NAMALWA (cell line): ENCODE data around the gene LMF1.
"Not testable (repeated sequence)": the region's sequence is repeated elsewhere in the genome, so short reads cannot be mapped to it uniquely, and the experiment has no call there.

ENCODE experiments used
- DNase-seq: peaks from one replicate; pipeline ENCODE4 v3.0.0-alpha.2; 2015; ENCODE audit warnings: low spot score

LMF1 gene

DNA sequence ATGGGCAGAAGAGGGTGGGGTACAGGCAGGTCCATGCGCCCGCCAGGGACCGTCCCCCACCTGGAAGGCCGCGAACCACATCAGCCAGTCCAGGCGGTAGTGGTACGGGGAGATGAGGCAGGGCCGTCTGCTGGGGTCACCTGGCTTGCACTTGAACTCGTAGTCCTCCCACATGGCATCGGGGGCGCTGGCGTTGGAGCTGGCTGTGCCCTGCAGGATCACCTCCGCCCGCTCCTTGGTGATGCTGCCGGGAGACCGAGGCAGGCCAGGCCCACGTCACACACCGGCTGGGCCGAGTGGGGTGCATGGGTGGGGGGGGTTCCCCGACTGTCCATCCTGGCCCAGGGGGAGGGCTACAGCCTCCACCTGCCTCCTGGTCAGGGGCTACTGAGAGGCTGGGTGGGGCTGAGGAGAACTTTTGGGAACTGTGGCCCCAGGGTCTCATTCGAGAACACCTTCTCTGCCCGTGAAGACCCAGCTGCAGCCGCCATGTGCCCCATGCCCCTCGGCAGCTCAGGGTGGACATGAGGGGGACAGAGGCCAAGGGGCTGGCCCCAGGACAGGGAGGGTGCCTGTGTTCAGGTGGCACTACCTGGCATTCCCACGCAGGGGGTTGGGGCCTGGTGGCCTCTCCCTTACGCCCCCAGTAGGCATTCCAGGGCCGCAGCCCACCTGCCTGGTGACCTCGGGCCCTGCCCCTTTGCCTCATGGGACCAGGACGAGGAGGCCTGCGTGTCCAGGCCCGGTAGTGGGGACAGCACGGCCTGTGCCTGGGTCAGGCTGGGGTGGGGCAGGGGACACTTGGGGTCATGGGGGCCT lies 100.8 kb downstream of the LMF1 start:
- no peak for DNase-seq

DNA sequence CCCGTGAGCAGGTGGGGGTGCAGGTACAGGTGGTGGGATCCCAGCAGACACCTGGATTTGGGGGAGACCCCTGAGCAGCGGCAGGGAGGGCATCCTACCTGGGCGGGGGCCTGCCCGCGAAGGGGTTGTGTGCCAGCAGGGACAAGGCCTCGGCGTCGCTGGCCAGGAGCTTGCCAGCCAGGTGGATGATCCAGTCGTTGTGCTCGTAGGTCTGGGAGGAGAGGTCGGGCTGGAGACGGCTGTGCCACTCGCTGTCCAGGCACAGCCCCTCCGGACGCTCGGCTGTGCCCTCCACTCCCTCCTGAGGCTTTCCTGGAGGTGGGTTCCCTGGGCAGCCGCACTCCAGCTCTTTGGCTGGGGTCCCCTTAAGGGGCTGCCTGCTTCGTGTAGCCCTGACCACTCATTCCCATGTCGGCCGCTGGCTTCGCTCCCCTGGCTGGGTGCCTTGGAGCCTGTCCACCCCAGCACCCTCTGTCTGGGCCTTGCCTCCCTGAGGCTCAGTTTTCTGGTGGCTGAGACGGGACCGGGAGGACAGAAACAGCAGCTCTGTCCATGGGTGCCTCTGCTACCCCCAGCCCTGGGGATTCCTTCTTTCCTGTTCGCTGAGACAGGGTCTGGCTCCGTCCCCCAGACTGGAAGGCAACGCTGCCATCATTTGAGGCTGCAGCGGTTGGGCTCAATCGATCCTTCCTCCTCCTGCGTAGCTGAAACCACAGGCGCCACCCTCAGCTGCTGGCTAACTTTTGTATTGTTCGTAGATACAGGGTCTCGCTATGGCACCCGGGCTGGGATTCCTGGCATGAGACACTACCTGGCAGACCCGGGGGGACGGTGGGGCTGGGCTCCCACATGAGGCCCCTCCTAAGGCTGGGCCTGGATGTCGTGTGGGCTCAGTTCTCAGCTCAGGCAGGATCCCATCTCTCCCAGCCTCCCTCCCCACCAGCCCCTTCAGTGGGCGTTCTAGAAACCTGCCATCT lies 101.7 kb downstream of the LMF1 start:
- no peak for DNase-seq

DNA sequence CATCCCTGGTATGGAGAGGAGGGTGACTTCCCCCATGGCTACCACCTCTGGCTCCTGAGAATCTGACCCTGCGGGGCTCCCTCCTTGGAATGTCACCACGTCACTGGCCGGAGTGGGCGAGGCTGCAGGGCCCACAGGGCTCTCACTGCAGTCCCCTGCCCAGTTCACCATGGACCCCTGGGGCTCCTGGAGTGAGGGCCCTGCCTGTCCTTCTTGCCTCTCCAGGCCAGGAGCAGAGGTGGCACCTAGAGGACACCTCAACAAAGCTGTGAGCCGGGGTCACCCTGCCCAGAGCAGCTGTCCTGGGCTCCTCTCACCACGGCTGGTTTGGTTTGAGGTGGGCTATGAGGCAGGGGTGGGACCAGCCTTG lies 102.4 kb downstream of the LMF1 start:
- DNase-seq = no peak

DNA sequence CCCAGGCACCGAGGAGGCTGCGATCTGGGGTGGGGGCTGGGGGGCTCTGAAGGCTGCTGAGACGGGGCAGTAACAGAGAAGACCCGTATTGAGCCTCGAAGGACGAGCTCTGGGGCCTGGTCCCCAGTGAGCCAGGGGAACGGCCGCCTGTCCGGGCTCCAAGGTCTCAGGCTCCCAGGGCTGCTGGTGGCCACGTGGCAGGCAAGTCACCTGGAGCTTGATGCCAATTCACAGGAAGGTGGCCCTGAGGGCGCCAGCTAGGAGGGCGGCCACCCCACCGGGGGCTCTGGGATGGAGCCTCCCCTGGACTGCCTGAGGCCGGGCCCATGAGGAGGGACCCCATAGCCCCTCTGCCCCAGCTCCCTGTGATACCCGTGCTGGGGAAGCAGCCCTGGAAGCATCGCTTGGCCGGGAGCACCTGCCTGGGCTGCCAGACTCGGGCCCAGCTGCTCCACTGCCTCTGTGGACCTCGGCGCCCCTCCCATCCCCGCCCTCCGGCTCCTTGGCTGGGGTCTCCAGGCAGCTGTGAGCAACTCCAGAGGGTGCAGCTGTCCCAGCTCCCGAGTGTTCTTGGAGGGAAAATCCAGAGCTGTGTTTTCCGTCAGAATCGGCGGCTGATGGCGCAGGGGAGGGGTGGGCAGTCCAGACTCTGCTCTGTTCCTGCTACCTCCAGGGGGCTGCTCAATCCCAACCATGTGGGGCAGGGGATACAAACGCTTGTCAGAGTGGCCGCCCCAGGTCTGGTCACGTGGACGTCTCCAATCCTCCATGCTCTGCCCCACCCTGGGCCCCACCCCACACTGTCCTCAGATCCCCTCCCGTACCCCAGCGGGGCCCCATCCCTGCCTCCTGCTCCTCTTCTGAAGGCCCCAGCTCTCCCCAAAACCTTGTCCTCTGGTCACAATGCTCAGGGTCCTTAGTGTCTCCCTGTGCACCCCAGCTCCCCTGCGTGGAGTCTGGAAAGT lies 103.1 kb downstream of the LMF1 start:
- no peak for DNase-seq

DNA sequence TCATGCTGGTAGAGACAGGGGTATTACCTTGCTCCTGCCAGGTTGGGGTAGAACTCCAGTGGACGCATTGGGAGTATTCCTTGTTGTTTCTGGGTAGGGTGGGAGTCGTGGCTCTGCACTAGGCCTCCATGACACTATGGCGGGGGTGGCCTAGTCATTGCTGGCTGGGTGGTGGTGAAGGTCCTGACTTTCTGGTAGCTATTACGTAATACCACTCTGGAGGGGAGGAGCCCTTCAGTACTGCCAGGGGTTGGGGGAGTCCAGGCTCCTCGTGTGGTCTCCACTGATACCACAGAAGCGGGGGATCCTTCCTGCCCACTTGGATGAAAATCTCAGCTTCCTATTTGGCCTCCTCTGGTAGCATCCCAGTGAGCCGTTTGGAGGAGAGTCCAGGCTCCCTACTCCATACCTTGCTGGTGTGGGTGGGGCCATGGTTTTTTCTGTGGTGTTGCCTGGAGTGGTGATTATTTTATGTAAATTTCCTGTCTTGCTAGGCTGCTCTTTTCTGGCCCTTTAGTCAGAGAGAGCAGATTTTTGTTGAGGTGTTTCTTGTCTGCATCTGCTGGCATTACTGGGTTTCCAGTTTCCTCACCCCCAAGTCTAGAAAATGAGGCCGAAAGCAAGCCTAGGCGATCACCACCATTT lies 104.4 kb downstream of the LMF1 start:
- DNase-seq = no peak

DNA sequence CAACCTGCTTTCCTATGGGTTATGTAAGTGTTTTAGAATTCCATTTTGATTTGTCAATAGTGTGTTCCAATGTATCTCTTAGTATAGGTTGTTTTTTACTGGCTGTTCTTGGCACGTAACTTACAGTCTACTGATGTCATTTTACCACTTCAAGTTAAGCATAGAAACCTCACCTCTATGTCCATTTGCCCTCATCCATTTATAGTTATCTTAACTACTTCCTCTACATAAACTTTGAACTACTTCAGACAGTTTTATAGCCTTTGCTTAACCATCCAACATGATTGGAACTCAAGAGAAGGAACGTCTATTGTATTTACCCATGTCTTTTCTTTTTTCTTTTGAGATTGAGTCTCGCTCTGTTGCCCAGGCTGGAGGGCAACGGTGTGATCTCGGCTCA lies 105.8 kb downstream of the LMF1 start:
- no peak for DNase-seq

DNA sequence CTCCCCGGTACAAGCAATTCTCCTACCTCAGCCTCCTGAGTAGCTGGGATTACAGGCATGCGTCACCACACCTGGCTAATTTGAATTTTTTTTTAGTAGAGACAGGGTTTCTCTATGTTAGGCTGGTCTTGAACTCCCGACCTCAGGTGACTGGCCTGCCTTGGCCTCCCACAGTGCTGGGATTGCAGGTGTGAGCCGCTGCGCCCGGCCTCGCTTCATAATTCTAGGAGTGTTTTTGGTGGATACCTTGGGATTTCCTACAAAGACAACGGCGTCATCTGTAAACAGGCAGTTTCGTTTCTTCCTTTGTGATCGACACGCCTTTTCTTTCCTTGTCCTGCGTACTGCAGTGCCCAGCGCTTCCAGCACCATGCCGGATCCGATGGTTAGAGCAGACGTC lies 109.3 kb downstream of the LMF1 start:
- DNase-seq = no peak

DNA sequence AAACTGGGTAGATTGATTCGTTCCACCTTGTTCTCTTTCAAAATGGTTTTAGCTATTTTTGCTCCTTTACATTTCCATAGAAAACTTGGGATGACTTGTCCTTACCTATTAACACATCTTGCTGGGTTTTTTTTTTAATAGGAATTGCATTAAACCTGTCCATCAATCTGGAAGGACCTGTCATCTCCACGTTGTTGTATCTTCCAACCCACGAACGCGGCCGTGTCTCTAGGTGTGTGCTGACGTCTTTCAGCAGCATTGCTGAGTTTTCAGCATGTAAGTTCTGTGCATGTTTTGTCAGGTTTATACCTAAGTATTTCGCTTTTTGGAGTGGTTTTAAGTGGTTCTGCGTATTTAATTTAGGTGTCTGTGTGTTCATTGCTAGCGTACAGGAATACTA lies 109.9 kb downstream of the LMF1 start:
- no peak for DNase-seq

DNA sequence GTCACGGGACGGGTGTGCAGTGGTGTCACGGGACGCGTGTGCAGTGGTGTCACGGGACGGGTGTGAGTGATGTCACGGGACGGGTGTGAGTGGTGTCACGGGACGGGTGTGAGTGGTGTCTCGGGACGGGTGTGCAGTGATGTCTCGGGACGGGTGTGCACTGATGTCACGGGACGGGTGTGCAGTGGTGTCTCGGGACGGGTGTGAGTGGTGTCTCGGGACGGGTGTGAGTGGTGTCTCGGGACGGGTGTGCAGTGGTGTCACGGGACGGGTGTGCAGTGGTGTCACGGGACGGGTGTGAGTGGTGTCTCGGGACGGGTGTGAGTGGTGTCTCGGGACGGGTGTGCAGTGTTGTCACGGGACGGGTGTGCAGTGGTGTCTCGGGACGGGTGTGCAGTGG lies 111.8 kb downstream of the LMF1 start:
- DNase-seq = not testable (repeated sequence)

DNA sequence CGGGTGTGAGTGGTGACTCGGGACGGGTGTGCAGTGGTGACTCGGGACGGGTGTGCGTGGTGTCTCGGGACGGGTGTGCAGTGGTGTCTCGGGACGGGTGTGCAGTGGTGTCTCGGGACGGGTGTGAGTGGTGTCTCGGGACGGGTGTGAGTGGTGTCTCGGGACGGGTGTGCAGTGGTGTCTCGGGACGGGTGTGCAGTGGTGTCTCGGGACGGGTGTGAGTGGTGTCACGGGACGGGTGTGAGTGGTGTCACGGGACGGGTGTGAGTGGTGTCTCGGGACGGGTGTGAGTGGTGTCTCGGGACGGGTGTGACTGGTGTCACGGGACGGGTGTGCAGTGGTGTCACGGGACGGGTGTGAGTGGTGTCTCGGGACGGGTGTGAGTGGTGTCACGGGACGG lies 112.3 kb downstream of the LMF1 start:
- DNase-seq = not testable (repeated sequence)

DNA sequence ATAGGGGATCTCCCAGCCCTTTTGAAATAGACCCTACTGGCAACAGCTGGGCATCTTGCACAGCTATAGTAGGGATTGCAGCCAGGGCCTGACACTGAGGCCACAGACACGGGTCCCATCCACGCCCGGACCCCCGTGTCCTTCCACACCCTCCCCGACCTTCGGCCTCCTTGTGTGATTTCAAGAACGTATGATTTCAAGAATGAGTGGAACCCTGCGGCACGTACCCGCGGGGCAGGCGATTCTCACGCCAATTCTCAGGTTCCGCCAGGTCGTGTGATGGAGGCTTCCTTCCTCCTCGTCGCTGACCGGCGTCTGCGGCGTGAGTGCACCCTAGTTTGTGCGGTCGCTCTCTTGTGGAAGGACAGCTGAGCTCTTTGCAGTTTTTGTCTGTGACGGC lies 114.0 kb downstream of the LMF1 start:
- no peak for DNase-seq

DNA sequence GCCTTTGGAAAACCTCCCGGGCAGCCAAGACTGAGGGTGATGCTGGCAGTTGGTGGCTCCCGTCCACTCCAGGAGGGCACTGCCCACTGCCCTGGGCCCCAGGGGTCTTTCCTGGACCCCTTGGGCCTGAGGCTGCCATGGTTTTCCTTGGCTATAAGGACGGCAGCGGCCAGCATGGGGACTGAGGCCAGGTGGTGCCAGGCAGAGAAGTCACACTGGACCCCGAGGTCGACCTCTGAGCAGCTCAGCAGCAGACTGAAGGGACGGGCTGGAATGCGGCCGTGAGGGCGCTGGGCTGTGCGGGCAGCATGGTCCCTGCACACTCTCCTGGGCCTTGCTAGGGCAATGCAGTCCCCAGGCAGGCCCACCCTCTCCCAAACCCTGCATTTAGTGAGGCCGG lies 114.7 kb downstream of the LMF1 start:
- DNase-seq = no peak

DNA sequence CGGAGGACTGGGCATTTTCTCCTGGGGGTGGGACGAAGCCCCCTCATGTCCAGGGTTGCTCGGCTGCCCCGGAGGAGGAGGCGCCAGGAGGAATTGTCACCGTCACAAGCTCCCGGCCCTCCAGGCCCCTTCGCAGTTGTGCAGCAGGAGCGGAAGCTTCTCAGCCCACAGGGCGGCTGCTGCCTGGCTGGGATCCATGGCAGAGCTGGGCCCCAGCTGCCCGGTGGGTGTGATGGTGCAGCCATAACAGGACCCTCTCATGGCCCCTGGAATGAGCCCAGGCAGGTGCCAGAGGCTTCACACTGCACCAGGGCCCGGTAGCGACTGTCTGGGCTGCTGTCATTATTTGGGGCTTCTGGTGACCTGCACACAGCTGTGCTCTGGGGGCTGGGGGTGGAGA lies 115.3 kb downstream of the LMF1 start:
- no peak for DNase-seq

DNA sequence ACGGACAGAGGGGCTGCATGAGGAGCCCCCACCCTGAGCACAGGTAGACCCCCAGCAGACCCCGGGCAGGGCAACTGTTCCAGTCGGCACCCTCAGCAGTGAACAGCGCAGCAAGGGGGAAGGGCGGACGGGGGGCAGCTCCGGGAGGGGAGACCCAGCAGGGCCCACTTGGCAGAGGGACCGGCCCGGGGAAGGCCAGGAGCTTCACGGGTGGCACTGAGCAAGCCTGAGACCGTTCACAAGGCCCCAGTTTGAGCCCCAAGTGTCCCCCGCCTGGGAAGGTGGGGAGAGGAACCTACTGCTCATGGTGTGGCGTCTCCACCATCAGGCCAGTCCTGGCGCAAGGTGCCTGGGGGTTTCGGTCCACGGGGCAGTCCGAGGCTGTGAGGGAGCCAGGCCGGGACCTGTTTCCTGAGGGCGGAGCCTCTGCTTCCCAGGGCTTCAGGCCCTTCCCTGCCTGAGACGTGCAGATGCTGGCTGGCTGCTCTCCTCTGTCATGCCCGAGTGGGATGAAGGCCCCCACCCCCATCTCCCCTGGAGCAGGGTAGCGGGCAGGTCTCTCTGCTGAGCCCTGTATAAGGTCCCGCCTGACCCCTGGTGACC lies 115.9 kb downstream of the LMF1 start:
- no peak for DNase-seq

DNA sequence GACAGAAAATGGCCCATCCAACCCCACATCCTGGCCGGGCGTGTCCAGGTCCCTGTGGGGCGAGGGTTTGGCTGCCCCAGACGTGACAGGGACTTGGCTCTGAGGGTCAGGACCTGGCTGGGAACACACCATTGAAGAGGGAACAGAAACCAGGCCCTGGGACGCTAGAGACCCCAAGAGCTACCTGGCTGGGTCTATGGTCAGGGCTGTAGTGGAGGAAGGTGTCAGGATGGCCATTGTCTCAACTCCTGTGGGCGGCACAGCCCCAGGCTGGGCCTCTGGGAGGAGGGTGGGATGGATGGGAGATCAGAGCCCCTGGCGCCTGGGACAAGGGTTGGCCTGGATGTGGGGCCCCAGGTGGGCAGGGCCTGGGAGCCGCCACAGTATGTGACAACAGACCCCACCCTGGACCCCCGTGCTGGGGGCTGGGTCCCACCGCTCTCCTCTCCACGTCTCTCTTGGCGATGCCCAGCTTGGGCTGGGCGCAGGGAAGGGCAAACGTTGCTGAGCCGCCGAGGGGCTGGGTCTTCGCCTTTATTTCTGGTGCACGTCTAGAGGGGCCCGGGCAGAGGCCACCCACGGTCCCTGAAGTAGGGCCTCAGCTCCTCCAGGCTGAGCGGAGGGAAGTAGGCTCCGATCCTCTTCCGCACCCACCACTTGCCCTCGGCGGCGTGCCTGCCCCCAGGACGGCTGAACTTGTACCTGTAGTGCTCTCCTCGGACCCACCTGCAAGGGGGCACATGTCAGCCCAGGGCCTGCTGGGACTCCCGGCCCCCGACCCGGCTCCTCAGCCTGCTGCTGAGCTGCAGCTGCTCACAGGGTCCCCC lies 116.6 kb downstream of the LMF1 start:
- DNase-seq = no peak

DNA sequence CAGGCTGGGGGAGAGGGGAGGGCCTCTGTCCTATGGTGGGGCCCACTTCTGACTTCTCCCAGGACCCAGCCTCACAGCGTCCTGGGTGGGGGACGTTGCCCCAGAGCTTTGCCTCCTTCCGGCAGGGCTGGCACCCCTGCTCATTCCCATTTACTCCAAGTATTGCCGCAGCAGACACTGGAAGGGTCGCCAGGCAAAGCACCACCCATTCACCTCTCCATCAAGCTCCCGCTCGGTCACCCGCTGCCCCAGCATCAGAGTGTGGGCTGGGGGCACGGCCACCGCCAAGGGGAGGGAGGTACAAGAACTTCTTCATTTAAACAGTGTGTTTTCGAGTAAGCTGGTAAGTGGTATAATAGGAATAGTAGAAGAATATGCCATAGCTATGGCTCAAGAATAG lies 117.5 kb downstream of the LMF1 start:
- DNase-seq = no peak

DNA sequence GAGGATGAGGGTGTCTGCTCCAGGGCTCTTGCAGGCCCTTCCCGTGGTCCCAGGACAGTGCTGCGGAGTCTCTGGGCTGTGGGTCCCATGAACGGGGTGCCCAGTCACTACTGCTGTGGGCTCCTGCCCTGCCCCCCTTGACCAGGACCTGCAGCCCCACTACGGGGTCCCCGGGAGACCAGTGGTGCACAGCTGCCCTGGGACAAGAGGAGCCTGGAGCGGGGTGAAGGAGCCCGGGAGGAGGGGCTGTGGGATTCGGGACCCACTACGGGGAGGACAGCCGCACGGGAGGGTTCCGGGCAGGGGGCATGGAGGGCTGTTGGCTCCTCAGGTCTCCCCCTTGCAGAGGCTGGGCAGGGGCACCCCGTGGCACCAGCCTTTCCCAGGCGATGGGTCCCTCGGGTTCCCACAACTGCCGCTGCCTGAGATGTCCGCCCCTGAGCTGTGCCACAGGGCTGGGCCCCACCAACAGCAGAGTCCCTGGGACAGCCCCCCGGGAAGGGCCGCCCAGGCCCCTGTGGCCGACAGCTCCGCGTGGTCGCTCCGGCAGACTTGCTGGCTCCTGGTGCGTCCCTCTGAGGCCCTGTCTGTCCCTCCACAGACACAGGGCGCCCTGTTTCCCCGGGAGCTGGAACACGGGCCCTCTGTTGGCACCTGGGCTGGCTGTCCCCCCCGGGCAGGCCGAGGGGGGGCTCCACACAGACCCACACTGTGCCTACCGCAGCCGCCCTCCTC lies 118.2 kb downstream of the LMF1 start:
- no peak for DNase-seq

DNA sequence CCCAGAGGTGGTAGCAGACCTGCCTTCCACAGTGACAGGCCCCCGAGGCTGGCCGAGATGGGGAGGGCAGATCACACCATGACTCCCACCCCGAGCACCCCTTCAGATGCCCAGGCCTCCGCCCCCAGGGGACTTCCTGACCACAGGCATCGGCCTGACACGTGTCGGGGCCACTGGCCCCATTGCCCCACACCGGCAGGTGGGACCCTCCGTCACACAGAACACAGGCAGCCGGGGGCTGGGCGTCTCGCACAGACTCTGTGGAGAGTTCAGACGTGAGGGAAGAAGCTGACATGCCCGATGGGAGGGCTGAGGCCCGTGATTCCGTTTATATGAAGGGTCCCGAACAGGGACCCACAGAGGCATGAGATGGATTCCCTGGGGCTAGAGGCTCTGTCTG lies 118.9 kb downstream of the LMF1 start:
- DNase-seq = no peak

DNA sequence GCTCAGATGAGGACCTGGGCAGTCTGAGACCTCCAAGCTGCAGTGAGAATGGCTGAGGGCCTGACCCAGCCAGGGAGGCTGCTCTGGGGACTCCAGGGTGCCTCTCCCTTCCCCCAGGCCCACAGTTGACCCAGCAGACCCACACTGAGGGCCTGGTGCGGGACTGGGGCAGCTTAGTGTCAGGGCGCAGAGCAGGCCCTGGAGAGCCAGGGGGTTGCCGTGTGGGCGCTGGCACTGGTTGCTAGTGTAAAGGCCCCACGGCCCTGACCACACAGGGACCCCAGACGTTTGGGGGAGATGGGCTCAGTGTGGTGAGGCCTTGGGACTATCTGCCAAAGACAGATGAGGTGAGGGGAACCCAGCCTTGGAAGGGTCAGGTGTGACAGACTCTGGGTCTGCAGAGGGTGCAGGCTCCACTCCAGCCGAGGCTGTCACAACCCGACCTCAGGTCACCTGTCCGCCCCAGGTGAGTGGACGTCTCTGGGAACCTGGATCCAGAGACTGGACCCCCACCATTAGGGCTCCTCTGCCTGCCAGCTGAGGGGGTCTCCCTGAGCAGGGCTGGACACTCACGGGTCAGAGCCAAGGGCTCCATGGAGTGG lies 119.5 kb downstream of the LMF1 start:
- no peak for DNase-seq
